Measurements from ENCODE around the gene PLAC8L1.
"Not testable (repeated sequence)": the region's sequence is repeated elsewhere in the genome, so short reads cannot be mapped to it uniquely, and the experiment has no call there.

The PLAC8L1 gene, protein sequence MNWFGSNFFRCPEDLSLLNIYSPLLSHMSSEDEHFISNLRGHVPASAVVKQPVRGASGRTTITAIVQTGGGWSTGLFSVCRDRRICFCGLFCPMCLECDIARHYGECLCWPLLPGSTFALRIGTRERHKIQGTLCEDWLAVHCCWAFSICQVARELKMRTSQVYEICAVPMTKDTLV

DNA sequence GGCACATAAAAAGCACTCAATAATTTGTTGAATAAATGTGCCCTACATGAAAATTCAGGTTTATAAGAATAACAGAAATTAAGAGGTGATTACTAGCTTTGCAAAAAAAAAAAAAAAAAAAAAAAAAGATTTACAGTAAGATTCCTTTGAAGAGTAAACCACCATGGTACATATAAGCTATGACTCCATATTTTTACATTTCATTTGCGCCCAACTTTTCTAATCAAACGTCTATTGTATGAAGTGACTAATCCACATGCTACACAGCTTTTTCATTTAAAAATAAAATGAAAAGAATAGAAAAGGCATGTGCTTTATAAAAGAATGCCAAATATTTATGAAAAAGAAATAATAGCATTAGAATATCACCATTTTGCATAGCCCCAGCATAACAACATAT, at the start of gene PLAC8L1:
Gene PLAC8L1, minus strand, starts transcription at position 101 of the 400 bp plus-strand sequence. CDS start 1,266 bp downstream, outside the sequence.
- DNase-seq: no peak

DNA sequence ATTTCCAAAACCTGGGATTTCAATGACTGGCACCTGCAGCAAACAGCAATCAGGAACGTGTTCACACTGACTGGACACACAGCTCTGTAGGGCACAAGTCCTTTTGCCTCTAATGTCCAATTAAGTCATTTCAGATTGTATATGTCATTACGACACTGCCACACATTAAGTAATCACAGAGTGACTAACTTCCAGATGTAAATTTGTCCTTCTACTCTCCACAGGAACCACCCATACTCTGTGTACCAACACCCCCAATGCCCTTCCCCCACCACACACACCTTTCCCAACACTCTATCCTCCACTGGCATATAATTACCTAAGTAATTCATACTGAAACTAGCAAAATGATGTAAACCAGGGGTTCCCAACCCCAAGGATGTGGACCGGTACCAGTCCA, 46.6 kb upstream of the PLAC8L1 start:
- no peak for DNase-seq

DNA sequence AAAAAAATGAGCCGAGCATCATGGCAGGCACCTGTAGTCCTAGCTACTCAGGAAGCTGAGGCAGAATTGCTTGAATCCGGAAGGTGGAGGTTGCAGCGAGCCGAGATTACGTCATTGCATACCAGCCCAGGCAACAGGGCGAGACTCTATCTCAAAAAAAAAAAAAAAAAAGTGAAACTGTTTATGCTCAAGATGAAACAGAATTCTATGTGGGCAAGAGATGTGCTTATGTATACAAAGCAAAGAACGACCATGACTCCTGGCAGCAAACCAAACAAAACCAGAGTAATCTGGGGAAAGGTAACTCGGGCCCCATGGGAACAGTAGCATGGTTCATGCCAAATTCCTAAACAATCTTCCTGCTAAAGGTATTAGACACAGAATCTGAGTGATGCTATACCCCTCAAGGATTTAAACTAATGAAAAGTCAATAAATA, 32.6 kb upstream of the PLAC8L1 start:
- DNase-seq: no peak

DNA sequence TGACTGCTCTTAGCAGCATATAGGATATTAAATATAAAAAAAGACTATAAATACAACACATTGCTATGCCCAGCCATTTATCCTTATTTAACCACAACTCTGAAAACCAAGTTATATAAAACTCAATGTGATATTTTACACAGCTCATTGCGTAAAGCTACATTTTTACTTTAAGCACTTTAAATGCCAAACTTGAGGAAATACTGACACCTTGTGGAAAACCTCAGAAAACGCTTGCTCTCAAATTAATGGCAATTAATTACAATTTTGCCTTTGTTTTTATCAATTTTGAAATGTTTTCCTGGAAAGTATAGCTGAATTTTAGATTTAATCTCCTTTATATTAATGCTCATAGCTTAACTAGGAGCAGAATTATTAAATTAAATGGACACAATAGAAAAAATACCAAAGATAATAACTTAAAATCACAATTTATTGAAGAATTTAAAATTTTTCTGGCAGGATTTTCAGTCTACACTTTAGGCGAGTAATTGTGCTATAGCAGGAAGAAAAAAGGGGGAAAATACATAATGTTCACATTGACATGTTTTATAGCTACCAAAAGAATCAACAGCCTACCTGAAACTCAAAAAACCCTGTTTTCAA, 25.2 kb upstream of the PLAC8L1 start:
- DNase-seq: no peak

DNA sequence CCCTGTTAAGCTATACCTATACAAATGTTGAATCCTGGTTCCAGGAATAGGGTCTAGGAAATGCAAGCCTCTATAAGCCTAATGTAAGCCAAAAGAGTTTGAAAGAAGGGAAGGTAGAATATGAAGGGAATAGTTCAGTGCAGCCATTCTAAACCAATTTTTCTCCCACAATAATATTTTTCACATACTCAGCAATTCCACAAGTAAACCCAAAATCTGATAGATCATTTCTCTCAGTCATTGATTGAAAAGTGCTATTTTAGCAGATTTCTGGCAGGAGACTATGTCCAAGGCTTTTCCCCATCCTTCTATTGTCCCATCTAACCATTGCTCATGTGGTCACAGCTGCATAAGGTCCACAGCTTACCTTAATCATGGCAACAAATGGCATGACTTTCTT, 20.7 kb upstream of the PLAC8L1 start:
- no peak for DNase-seq

DNA sequence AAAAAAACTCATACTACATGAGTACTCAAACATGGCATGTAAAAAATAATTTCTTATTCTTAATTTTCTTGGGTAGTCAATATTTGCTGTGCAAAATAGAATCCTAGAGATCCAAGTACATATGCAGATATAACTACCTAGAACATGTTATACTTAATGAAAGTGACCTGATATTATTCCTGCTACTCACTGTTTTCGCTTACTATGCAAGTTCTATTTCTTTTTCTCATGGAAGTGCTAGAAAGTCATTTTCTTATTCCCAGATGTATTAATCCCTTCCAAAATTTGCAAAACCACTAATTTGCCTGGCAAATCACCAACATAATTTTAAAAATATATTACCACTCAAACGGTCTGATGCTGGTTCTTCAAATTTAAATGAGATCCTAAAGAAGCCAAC, 19.2 kb upstream of the PLAC8L1 start:
- no peak for DNase-seq

DNA sequence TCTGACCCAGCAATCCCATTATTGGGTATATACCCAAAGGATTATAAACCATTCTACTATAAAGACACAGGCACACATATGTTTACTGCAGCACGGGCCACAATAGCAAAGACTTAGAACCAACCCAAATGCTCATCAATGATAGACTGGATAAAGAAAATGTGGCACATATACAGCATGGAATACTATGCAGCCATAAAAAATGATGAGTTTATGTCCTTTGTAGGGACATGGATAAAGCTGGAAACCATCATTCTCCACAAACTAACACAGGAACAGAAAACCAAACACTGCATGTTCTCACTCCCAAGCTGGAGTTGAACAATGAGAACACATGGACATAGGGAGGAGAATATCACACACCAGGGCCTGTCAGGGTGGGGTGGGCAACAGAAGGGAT, 16.1 kb upstream of the PLAC8L1 start:
- not testable (repeated sequence) for DNase-seq

DNA sequence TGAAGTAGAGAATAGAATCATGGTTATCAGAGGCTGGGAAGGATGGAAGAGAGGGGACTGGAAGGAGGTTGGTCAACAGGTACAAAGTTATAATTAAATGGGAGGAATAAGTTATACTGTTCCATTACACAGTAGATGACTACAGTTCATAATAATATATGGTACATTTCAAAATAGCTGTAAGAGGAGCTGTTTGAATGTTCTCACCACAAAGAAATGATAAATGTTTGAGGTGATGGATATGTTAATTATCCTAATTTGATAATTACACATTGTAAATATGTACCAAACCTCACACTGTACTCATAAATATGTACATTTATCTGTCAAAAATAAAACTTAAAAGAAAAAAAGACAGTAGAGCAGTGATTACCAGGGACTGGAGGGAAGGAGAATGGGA, 12.9 kb upstream of the PLAC8L1 start:
- no peak for DNase-seq

DNA sequence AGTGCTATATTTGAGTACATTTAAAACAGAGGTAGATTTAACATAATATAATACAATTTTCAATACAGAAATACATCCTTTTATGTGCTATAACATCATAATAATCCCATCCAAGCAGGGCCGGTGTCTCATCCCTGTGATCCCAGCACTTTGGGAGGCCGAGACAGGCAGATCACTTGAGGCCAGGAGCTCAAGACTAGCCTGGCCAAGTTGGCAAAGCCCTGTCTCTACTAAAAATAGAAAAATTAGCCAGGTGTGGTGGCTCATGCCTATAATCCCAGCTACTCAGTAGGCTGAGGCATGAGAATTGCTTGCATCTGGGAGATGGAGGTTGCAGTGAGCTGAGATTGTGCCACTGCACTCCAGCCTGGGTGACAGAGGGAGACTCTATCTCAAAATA, 11.8 kb upstream of the PLAC8L1 start:
- DNase-seq: not testable (repeated sequence)

DNA sequence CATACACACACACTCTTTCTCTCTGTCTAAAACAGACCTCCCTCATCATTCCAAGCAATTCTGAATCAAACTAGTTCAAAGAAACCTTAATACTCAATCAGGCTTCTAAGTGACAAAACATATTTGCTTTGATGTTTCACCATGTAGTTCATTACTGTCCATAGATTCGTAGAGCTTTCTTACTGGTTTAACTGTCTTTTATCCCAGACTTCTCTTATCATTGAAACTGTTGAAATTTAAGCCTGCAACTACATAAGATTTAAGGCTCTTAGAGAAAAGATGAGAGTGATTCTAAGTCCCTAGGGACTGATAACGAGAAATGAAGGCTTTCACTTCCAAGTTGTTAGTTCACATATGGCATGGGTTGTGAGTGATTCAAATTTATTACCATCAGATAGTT, 11.0 kb upstream of the PLAC8L1 start:
- DNase-seq: no peak

DNA sequence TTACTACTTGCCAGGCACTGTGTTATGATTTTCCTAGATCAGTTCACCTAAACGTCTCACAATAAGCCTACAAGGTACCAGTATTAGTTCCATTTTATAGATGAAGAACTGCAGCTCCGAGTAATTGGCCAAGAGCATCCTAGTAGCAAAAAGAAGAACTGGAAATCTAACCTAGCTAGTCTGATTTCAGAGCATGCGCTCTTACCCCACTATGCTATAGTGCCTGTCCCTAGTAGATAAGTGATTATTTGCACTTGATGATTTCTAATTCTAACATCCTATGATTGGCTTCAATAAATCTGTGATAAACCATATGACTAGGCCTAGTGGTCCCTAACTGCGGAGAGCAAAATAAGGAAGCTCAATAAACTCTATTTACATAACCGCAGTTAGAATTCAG, 7.1 kb upstream of the PLAC8L1 start:
- no peak for DNase-seq

DNA sequence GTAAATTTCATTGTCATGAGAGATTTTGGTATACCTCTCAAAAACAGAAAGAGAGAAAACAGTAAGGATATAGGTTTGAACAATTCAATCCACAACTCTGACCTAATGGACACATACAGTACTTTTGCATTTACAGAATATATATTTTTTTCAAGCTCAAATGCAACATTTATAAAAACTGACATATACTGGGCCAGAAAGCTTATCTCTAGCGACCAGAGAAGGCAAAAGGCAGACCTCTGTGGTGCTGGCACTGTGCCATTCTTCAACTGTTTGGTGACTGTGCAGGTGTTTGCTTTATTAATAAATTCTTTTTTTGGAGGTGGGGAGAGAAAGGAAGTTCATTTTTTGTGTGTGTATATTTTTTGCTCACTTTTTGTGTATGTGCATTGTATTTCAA, 6.0 kb upstream of the PLAC8L1 start:
- DNase-seq: no peak

DNA sequence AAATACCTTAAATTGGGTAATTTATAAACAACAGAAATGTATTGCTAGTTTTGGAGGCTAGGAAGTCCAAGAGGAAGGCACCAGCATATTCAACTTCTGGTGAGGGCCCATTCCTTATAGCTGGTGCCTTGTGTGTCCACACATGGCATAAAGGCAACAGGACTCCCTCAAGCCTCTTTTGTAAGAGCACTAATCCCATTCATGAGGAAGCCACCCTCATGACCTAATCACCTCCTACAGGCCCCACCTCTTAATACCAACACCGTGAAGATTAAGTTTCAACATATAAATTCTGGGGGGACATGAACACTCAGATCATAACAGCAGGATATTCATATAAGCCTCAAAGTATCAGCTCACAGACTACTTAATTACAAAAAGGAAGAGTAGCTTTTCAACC, 4.0 kb upstream of the PLAC8L1 start:
- DNase-seq: no peak

DNA sequence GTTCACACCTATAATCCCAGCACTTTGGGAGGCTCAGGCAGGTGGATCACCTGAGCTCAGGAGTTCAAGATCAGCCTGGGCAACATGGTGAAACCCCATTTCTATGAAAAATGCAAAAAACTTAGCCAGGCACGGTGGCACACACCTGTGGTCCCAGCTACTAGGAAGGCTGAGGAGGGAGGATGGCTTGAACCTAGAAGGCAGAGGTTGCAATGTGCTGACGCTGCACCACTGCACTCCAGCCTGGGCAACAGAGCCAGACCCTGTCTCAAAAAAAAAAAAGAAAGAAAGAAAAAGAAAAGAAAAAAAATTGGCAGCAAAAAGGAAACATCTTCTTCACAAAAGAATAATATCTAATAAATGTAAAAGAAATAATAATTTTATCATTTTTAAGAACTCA, 3.5 kb upstream of the PLAC8L1 start:
- DNase-seq: not testable (repeated sequence)

DNA sequence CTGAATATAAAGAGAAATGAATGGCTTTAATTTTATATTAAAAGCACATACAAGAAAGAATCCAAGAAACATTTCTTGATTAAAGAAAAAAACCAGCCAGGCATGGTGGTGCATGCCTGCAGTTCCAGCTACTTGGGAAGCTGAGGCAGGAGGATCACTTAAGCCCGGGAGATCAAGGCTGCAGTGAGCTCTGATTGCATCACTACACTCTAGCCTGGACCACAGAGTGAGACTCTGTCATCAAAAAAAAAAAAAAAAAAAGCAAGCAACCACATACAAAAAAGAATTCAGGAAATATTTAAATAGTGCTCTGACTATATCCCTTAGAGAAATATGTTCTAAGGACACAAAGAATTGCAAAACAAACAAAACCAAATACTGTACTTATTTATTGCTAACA, 2.5 kb upstream of the PLAC8L1 start:
- no peak for DNase-seq

DNA sequence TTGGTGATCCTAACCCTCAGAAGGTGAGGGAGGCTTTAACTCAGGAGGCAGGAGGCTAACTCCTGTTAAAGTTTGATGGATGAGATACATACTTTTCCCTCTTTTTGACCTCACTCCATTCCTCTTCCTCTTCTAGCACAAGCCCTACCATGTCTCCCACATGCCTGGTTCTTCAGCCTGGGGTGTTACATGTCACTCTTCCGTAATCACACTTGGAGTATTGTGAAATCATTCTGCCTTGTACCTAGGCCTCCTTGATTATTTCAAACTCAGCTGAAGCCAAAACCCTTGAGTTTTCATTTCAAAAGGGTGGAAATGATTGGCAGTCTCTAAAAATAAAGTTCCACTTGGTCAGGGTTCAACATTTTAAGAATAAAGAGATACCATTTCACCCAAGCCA, 1.8 kb downstream of the PLAC8L1 start:
- no peak for DNase-seq

DNA sequence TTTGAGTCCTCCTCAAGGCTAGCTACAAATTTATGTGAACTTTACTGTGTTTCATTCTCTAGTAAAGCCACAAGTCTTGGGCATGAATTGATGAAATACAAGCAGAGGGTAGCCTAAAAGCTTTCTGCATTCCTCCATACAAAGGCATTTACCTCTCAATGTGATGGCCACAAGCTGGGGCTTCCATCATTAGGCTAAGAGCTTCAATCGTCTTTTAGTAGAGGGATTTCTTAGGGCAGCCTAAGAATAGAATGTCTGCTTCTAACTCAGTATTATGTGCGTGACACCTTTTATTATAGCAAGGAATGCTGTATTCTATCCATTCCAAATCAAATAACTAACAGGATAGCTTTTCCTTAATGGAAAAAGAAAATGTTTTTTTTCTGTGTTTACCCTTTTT, 3.7 kb downstream of the PLAC8L1 start:
- DNase-seq: no peak

DNA sequence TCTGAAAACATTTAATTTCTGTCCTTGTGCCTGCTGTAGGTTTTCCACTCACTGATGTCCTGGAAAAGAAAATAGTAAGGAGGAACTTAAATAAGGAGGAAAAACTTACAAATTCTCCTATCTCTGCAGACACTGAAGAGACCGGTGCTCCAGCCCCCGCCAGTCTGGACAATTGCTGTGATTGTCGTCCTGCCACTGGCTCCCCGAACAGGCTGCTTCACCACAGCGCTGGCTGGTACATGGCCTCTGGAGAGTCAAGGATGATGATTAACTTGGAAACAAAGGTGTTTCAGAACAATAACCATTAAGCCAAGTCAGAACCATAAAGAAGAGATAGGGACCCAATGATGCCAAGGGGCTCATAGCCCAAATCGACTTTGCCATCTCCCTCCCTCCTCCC, 7.3 kb downstream of the PLAC8L1 start:
- no peak for DNase-seq

DNA sequence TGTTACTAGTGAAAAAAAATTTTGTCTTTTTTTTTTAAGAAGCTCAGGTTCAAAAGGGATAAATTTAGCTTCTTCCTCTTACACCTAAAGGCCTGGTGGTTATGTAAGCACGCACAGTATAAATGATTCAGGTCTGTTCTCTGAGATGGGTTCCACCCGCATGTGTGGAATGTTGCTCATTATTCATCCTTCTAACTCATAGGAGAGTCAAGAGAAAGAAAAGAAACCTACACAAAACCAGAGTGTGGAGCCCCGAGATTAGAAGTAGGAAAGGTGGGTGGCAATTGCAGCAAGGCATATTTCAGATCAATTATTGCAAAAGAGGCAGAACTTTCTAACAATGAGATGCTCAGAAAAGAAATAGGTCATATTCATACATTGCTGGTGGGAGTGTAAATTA, 13.5 kb downstream of the PLAC8L1 start:
- no peak for DNase-seq

DNA sequence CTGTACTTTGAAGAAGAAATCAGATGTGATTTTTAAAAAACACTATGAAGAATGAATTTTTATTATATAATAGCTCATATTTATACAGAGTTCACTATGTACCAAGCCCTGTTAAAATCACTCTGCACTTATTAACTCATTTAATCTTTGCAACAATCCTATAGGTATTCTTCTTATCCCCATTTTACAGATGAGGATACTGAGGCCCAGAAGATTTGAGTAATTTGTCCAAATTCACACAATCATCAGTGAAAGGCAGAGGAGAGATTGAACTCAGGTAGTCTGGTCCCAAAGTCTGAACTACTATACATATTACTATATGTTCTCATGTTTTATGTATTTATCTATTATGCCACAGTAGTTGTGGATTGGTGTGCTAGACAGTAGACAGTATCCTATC, 16.1 kb downstream of the PLAC8L1 start:
- no peak for DNase-seq

DNA sequence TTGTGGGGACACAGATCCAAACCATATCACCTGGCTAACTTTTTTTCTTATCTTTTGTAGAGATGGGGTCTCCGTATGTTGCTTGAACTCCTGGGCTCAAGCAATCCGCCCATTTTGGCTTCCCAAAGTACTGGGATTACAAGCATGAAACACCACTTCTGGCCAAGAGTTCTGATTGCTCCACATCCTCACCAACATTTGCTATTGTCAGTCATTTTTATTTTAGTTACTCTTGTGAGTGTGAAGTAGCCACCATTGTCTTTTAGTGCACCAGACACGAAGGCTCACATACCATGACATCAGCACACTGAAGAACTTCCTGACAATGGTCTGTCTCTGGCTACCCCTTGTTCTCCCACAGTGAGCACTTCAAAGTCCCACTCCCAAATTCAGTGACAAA, 17.3 kb downstream of the PLAC8L1 start:
- DNase-seq: no peak

DNA sequence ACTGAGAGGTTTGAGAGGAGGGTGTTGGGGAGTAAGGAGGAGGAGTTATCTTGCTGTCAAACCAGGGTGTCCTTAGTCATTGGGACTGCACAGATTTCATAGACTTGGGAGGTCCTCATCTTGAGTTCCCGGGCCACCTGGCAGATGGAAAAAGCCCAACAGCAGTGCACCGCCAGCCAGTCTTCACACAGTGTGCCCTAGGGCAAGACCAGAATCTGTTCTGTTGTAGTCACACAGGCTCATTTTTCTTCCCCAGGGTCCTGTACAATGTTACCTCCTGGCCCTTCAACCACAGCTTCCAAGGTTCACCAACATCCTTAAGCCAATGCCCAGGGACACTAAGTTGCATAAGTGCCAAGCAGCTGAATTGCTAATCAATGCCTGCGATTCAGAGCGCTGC, 21.0 kb downstream of the PLAC8L1 start:
- no peak for DNase-seq

DNA sequence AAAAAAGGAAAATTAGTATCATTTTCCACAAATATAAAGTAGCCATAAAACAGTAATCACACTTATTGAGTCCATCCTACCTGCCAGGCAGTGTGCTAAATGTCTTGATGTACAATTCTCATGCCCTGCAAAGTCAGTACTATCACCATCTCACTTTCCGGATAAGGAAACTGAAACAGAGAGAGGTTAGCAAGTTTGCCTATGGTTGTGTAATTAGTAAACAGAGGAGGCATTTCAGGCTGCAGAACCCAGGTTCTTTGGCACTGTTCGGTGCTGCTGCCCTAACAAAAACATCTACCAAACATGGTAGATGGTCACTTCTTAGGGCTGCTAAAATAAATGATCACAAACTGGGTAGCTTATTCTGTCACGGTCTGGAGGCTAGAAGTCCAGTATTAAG, 22.6 kb downstream of the PLAC8L1 start:
- DNase-seq: no peak

DNA sequence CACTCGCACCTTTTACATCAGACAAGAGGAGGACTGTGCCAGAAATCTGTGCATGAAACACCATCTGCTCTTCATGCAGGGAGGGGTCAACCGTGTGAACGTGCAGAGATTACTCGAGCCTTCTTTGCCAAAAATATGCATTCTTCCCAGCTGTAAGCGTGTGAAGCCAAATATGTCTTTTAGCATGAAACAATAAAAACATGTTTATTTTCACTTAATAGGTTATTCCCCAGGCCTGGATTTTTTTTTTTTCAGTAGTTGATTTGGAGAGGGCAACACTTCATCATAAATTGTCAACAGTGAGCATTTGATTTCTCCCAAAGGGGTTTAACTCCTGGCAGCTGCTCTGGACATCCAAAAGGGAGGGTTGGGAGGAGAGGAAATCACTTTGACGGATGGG, 23.8 kb downstream of the PLAC8L1 start:
- no peak for DNase-seq

DNA sequence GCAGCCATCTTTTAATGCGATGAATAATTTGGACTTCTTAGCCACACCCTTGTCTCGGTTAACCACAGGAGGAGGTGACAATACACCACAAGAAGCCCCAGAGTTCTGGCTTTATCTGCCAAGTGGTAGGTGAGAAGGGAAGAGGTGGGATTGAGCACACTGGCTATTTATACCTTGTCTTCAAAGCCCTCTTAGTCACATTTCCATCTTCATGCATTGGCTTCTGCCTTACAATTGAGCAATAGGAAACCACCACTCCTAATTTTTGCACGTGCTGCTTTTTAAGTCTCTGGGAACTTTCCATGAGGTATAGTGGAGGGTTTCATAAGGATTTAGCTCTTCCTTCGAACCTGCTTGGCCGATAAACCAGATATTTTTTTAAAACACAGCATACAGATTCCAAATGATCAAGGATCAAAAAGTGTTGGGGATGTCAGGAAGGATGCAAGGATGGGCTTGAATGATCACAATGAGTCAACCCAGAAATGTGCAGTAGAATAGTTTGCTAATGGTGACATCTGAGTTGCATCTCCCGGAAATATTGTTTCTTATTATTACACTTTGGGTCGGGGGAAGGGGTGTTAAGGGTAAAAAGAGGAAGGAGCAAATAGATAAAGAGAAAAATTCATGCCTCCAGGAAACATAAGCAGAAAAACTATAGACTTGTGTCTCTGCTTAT, 25.5 kb downstream of the PLAC8L1 start:
- DNase-seq: no peak
